Embryonic facial prominence (tissue), 1 donor: Measurements from ENCODE around the gene MYO1B.

ENCODE experiments used
- DNase-seq: peaks from one replicate; pipeline ENCODE4 v3.0.0-alpha.2; 2016; ENCODE audit errors: extremely low spot score

Gene MYO1B

GRCh38 chr2:191459158-191459557 lies 214.0 kb downstream of the MYO1B start:
- DNase-seq, result no peak

GRCh38 chr2:191462370-191462769 lies 217.2 kb downstream of the MYO1B start:
- DNase-seq, result no peak

DNA sequence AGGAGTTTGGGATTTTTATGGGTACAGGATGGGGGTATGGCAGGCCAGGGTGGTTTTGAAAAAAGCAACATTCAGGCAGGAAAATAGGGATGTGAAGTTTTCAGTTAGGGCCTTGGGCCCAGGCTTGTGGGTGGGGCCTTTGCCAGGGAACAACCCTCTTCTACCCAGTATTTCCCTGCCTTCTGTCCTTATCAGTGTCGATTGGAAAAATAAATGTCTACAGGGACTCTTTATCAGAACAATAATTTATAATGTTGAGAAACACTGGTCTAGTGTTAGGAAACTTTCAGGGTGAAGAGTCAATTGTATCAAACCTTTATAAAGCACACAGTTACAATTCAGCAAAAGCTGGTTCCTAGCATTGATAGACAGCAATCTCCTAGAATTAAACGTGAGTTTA lies 218.6 kb downstream of the MYO1B start:
- no peak for DNase-seq

DNA sequence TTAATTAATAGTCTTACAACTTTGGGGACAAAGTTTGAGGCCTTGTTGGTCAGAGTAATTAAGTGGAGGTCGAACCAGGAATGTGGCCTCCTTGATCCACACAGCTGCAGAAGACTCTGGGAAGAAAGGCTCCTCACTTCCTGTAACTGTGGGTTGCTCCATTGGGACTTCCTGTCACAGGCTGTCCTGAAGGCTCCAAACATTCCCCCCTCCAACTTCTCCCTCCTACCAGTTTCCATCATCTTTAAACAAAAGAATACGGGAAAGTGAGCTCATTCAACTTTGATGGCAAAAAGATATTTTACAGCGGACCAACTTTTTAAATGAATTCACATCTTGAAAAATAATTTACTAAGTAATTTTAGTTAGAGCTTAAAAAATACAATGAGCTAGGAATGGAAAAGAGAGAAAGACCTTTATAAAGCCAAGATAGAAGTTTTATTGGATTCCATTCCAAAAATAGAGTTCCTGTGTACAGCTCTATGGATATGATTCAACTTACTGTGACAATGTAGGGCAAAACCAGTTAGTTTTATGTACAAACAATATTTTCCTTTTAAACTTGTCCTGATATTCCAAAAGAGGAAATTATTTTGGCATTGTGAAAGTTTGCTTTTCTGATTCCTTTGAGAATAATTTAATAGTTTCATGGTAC lies 220.7 kb downstream of the MYO1B start:
- no peak for DNase-seq

- no peak for DNase-seq
Observed at GRCh38 chr2:191467113-191467512, 221.9 kb downstream of the MYO1B start.

DNA sequence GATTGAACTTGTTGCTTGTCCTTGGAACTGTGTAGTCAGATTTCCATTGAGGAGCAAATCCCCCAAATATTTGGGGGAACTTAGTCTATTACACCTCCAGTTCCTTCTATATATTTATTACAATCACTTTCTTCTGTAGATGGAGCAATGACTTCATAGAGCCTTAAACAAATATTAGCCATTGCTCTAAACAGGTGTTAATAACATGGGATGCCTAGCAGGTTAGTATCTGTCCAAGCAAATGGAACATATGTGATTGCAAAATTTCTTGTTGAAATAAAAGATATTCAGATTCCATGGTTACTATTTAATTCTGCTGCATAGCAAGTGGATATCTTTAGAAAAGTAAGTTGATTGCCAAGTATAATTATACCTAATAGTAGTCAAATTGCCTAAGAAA lies 225.1 kb downstream of the MYO1B start:
- DNase-seq, result no peak

DNA sequence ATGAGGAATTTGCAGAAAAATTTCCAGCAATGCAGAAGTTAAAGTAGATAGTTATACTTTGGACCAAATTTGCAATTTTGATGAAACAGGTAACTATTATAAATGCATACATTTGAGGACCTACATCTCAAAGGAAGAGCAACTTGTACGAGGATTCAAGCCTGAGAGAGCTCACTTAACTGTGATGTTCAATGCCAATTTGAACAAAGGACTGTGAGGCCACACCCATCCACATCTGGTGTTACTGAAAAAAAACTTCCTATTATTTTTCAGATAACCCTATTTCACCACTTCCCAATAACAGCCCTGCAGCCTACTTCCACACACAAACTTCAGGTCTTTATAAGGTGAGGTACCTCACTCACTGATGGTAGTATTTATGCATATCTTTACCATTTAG lies 229.3 kb downstream of the MYO1B start:
- no peak for DNase-seq
